HG02943 (cell line): ENCODE data around the gene MAPK14.
"Not testable (repeated sequence)": the region's sequence is repeated elsewhere in the genome, so short reads cannot be mapped to it uniquely, and the experiment has no call there.

Experiments
- ATAC-seq: cut with Tn5 transposase; IDR thresholded peaks from one replicate; pipeline ENCODE4 v1.9.1; 2021; ENCODE audit warnings: mild to moderate bottlenecking, low read depth, moderate library complexity; ENCODE audit not compliant: unreplicated experiment

The MAPK14 gene

DNA sequence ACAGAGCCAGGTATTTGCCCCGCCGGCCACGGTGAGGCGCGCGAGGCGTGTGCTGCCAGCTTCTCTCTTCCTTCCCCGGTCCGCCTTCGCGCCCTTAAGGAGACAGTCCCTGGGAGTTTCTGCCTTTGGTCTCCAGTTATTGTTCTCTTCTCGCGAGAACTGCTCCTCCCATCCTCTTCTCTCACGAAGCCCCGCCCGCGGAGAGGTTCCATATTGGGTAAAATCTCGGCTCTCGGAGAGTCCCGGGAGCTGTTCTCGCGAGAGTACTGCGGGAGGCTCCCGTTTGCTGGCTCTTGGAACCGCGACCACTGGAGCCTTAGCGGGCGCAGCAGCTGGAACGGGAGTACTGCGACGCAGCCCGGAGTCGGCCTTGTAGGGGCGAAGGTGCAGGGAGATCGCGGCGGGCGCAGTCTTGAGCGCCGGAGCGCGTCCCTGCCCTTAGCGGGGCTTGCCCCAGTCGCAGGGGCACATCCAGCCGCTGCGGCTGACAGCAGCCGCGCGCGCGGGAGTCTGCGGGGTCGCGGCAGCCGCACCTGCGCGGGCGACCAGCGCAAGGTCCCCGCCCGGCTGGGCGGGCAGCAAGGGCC, at the start of gene MAPK14:
Gene MAPK14, plus strand, starts transcription at position 308 of the 587 bp plus-strand sequence. CDS start 350 bp downstream, outside the sequence.
- ATAC-seq = peak; percentile 85

DNA sequence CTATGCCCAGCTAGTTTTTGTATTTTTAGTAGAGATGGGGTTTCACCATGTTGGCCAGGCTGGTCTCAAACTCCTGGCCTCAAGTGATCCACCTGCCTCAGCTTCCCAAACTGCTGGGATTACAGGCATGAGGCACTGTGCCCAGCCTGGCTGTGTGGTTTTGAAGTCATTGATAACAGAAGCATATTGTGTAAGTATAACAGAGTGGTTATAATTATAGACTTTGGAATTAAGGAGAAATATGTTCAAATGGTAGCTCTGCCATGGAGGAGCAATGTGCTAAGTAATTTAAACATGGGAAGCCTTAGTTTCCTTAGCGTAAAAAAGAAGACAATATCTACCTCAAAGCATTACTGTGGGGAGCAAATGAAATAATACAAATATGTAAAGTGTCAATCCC, 47.5 kb upstream of the MAPK14 start:
- ATAC-seq = not testable (repeated sequence)

GRCh38 chr6:35980991-35981645, 46.5 kb upstream of the MAPK14 start:
- ATAC-seq = no peak

DNA sequence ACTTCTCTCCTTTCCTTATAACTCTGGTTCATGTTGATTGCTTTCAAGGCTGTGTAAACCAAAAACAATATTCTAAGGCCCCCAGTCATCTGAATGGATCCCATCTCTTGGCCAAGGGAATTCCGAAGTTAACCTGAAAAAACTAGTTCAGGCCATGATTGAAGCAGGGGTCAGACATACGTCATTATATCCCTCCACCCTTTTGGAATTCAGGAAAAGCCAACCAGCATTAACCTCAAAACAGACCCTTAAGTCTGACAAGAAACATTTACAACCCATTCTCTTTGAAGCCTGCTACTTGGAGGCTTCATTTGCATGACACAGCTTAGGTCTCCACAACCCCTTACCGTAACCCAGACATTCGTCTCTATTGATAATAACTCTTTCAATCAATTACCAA, 42.9 kb upstream of the MAPK14 start:
- no peak for ATAC-seq

DNA sequence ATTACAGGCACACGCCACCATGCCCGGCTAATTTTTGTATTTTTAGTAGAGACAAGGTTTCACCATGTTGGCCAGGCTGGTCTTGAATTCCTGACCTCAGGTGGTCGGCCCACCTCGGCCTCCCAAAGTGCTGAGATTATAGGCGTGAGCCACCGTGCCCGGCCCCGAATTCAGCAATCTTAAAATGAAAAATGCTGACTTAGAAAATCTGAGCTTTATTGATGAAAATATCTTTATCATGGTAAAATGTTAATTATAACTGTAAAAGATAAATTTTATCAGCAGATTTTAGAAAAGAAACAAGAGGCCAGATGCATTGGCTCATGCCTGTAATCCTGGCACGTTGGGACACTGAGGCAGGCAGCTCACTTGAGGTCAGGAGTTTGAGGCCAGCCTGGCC, 39.6 kb upstream of the MAPK14 start:
- ATAC-seq = not testable (repeated sequence)

- no peak for ATAC-seq
Observed at GRCh38 chr6:35993150-35993549, 34.5 kb upstream of the MAPK14 start.

- no peak for ATAC-seq
Observed at GRCh38 chr6:36000451-36000850, 27.2 kb upstream of the MAPK14 start.

GRCh38 chr6:36015666-36016065, 11.9 kb upstream of the MAPK14 start:
- no peak for ATAC-seq

DNA sequence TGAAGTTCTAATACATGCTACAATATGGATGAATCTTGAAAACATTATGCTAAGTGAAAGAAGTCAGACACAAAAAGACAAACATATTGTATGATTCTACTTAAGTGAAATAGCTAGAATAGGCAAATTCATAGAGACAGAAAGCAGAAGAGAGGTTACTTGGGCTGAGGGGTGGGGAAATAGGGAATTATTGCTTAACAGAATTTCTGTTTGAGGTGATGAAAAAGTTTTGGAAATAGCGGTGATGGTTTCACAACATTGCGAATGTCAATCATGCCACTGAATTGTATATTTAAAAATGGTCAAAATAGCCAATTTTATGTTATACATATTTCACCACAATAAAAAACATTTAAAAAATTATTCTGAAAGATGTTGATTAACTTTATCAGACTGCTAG, 9.3 kb upstream of the MAPK14 start:
- ATAC-seq = no peak

GRCh38 chr6:36019167-36019566, 8.4 kb upstream of the MAPK14 start:
- no peak for ATAC-seq

- ATAC-seq = no peak
Observed at GRCh38 chr6:36020154-36020553, 7.5 kb upstream of the MAPK14 start.

- no peak for ATAC-seq
Observed at GRCh38 chr6:36023996-36024795, 3.4 kb upstream of the MAPK14 start, which contains the start of gene SLC26A8. Gene SLC26A8, minus strand, starts transcription at chr6:36024641. Its CDS starts 4,934 bp downstream, at chr6:36019707.

- no peak for ATAC-seq
Observed at GRCh38 chr6:36025260-36025931, 2.2 kb upstream of the MAPK14 start.

DNA sequence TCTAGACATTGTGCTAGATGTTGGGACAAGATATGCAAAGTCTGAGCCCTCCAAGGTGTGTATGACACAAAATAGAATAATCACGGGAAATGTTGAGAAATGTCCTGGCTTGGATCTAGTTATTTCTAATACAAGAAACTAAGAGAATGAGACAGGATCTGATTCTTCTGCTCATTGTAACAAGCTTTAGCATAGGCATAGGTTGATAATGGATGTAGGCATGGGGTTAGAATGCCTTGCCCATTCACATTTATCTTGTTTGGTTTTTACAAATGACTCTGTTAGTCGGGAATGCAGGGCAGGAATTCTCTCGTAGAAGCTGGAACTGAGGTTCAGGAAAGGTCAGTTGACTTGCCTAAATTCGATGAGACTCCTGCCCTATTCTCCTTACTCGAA, 1.7 kb upstream of the MAPK14 start:
- ATAC-seq = no peak

DNA sequence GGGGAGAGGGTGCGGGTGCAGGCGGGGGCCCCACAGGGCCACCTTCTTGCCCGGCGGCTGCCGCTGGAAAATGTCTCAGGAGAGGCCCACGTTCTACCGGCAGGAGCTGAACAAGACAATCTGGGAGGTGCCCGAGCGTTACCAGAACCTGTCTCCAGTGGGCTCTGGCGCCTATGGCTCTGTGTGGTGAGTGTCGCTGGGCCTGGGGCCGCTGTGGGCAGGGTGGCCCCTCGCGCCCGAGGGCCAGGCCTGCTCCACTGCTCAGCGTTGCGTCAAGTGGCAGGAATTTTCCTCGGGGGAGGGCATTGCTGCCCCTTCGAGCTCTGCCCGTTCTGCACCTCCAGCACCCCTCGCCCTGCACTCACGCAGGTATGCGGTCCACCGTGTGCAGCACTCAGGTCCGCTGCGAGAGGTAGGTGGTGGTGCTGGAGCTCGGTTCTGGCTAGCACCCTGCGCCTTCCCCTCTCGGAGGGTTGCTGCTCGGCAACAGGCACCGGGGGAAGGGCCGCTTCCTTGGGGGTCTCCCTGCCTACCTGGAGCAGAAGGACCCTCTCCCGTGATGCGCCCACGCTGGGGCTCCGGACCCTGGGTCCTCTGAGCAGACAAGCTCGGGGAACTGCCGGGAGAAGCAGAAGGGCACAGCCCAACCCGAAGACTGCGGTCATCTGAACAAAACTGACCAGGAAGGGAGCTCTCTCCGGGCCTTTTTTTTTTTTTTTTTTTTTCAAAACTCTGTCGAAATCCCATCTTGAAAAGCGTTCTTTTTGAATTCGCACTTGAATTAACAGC, 674 bp downstream of the MAPK14 start:
- ATAC-seq = peak; percentile 28

- ATAC-seq = no peak
Observed at GRCh38 chr6:36028877-36029324, 1.3 kb downstream of the MAPK14 start.

DNA sequence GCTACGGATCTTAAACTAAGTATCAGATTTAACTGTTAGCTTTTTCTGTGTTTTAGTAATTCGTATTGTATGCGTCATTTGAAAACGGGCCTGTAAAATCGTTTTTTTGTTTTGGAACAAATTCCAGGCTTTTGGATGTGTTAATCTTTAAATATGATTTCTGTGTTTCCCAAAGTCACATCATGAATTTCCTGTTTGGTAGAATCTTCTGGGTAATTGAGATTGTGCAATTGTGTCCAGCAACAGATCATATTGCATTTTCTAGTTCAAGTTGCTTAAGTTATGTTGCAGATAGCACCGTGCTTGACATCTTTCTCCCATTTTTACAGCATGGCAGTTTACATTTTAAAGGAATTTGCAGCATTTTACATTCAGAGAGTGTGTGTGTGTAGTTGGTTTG, 1.9 kb downstream of the MAPK14 start:
- no peak for ATAC-seq

- ATAC-seq = no peak
Observed at GRCh38 chr6:36032261-36032660, 4.7 kb downstream of the MAPK14 start.

DNA sequence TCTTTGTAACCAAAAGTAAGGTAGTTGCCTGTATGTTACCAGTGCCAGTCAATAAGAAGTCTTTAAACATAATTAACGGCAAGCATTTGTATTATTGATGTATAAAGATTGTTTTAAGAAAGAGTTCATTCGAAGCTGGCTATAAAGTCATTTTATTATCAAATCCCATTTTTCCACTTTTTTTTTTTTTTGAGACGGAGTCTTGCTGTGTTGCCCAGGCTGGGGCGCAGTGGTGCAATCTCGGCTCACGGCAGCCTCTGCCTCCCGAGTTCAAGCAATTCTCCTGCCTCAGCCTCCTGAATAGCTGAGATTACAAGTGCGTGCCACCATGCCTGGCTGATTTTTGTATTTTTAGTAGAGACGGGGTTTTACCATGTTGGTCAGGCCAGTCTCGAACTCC, 5.5 kb downstream of the MAPK14 start:
- ATAC-seq = not testable (repeated sequence)

DNA sequence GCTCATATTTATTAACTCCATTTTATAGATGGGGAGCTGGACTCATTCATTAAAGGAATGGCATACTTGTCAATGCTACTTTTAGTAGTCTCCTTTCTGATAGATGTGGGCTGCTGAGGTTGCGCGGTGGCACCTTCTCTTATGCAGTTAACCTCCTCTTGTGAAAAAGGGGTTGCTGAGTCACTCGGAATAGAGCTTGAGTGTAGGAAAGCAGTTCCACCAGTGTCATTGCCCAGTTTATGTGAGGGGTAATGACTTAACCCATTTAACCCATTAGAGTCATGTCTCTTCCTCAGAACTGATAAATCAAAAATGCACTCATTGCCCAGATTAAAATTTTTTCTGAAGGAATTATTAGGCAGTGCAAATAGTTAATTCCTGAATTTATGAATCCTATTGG, 6.3 kb downstream of the MAPK14 start:
- no peak for ATAC-seq
